Fibroblast of the conjunctiva (primary cell): ENCODE data around the gene RPS4Y1.
"Not testable (repeated sequence)": the region's sequence is repeated elsewhere in the genome, so short reads cannot be mapped to it uniquely, and the experiment has no call there.

ENCODE experiments used
- DNase-seq: peaks from one replicate; pipeline ENCODE4 v3.0.0-alpha.2; 2010; ENCODE audit warnings: low read depth

RPS4Y1 gene

DNA sequence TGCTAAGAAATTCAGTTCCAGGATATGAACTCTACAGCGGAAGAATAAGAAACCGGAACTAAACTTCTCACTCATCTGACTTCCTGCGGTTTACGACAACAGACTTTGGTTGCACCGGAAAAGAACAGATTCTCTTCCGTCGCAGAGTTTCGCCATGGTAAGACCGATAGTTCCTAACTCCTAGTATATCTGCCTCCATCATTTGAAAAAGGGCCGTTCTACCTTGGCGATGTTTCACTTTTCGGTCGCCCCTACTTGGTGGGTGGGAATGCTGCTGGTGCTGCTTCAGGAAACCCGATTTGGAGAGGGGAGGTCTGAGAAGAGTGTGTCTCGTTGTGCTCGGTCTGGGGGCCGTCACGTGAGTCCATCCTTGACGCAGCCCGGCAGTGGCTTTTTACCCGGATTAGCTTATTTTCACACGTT, at the start of gene RPS4Y1:
Gene RPS4Y1, plus strand, starts transcription at position 132 of the 423 bp plus-strand sequence. Its CDS starts 23 bp downstream, at position 155.
- DNase-seq, result no peak

GRCh38 chrY:2796977-2797523, 44.4 kb upstream of the RPS4Y1 start:
- DNase-seq, result no peak

GRCh38 chrY:2797991-2798390, 43.4 kb upstream of the RPS4Y1 start:
- no peak for DNase-seq

DNA sequence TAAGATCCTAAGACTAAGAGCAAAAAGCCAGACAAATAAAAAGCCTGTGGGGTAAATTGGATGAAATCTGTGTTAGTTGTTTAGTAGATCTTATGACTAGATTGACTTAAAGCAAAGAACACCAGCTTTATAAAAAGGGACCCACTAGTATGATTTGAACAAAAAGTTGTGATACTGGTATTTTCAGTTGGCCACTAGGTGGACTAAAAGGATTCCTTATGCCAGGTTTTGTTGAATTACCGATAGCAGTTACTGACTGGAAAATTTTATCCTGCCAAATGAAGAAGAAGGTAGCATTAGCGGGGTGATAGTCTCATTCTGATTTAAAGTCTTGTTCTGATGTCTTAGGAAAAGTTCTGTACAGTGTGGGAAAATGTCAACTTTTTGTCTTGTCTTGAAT, 41.2 kb upstream of the RPS4Y1 start:
- DNase-seq, result no peak

GRCh38 chrY:2817146-2817896, 24.1 kb upstream of the RPS4Y1 start:
- not testable (repeated sequence) for DNase-seq

DNA sequence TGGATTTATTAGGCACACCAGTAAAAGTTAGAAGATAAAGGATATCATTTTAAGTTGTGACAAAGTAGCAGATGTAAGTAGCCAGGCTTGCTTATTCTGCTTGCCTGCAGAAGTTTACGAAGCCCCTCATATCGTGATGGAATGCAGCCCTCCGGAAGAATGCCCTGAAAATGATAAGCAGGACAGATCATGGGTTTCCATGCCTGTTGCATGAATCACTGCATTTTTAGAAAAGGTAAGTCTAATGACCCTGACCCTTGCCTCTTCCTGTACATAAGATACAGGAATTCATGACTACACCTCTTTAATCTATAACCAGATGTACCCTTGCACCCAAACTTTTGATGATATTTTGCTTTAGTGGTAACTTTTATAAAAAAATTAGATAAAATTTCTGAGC, 16.9 kb upstream of the RPS4Y1 start:
- no peak for DNase-seq

GRCh38 chrY:2828497-2828896, 12.9 kb upstream of the RPS4Y1 start:
- DNase-seq, result no peak

DNA sequence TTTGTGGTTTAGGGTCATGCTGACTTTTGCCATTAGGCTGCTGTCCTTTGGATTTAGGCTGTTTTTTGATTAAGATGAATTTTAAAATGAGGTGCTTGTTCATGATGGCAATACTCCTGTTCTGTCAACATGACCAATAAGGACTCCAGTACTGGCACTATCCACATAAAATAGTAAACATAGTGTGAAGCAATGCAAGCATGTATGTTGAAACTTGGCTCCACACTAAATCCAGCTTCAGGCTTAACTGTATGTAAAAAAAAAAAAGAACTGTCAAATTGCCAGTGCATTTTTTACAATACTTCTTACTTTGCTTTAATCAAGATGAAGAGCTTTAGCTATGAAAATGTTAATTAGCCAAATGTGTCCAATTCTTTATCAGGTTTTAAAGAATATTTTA, 6.2 kb upstream of the RPS4Y1 start:
- no peak for DNase-seq

GRCh38 chrY:2837078-2837477, 4.3 kb upstream of the RPS4Y1 start:
- no peak for DNase-seq

DNA sequence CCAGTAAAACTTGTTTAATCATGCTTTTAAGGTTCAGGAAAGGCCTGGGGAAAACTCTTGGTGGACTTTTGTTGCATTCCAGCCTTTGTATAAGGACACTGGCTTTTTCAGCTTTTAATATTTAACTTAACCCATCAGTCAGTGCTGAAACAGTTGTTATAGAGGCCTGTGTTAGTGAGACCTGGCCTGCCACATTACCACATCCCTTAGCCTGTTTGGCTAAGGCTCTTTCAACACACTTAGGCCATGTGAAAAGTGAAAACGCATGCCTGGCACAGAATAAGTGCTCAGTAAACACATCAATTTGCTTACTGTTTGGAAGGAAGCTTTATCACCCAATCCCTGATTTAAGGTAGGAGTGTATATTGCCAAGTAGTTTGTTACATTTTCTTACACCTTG, 3.5 kb upstream of the RPS4Y1 start:
- no peak for DNase-seq

- no peak for DNase-seq
Measured at GRCh38 chrY:2846791-2847190, 5.4 kb downstream of the RPS4Y1 start.

DNA sequence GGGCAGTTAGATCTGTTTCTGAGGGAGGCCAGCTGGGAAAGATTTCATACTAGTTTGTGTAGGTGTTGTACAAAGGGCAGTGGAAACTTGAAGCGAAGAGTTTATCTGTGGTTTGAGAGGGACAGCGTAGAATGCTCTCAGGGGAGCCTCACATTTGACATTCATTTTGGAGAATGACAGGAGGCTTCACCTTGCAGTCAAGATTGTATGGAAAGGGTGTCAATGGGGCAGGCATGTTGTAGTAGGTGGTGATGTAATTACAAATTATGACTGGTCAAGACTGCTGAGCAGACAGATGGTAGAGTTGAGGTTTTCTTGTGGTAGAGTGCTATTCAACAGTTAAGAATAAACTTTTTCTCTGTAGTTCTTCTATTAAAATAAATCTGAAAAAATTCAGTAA, 7.0 kb downstream of the RPS4Y1 start:
- no peak for DNase-seq

GRCh38 chrY:2849368-2849767, 8.0 kb downstream of the RPS4Y1 start:
- no peak for DNase-seq

- no peak for DNase-seq
Measured at GRCh38 chrY:2854145-2854774, 12.9 kb downstream of the RPS4Y1 start.

DNA sequence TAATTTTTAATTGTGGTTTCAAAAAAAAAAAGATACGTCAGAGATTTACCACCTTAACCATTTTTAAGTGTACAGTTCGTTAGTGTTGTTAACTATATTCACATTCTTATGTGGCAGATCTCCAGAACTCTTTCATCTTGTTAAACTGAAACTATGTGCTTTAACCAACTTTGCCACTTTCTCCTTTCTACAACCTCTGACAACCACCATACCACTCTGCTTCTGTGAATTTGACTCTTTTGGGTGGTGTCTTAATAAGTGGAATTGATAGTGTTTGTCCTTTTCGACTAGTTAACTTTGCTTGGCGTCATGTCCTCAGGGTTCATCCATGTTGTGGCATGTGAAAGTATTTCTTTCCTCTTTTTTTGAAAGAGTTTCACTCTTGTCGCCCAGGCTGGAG, 15.7 kb downstream of the RPS4Y1 start:
- no peak for DNase-seq

GRCh38 chrY:2857686-2858085, 16.3 kb downstream of the RPS4Y1 start:
- no peak for DNase-seq

DNA sequence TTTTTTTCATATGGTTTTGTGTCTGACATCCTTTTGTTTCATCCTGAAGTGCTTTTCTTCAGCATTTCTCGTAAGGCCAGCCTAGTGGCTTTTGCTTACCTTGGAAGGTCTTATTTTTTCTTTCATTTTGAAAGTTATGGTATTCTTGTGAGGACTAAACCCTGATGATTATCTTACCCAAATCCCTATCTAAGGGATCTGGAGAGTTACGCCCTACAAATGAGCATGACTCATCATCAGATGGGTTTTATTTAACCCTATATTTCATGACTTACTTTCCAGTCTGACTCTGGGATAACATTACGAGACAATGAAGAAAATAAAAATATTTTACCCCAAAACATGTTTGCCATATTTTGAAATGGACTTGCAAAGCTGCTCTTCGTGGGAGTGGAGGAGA, 18.4 kb downstream of the RPS4Y1 start:
- DNase-seq, result no peak

DNA sequence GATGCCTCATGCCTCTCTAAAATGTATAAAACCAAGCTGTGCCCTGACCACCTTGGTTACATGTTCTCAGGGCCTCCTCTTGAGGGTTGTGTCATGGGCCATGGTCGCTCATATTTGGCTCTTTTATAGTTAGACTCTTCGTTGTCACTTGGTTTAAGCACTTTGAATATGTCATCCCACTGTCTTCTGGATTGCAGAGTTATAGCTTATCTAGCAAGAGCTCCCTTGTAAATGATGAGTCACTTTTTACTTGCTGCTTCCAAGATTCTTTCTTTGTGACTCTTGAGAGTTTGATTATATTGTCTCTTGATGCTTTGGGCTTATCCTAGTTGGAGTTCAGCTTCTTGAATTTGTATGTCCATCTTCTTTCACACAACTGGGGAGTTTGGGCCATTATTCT, 19.1 kb downstream of the RPS4Y1 start:
- no peak for DNase-seq

DNA sequence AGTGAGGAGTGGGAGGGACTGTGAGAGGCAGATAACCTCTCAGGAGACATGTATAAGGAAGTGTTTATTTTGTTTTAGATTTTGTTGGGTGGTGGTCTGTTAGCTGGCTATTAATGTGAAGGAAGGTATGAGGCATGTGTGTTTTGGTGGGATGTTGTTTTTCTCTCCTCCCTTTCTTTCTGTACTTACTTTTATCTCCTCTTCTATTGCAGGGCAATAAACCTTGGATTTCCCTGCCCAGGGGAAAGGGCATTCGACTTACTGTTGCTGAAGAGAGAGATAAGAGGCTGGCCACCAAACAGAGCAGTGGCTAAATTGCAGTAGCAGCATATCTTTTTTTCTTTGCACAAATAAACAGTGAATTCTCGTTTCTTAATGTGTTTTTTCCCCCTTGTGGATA, 25.2 kb downstream of the RPS4Y1 start:
- no peak for DNase-seq

DNA sequence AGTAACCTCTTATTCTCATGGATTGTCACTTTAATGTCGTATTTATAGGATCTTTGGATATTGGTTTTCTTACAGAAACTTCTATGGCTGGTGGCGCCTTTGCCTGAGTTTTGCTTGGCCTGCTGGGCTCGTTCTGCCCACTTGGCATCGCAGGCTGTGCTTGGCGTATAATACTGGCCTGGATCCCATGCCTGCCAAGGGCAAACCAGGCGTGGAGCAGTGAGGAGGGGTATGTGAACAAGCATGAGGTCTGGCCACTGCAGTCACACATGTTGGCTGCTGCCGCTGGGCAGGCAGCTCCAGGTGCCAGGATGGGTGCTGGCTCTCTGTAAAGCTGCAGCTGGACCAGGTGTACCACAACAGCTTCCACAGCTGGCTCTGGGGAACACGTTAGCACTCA, 26.1 kb downstream of the RPS4Y1 start:
- DNase-seq, result no peak

DNA sequence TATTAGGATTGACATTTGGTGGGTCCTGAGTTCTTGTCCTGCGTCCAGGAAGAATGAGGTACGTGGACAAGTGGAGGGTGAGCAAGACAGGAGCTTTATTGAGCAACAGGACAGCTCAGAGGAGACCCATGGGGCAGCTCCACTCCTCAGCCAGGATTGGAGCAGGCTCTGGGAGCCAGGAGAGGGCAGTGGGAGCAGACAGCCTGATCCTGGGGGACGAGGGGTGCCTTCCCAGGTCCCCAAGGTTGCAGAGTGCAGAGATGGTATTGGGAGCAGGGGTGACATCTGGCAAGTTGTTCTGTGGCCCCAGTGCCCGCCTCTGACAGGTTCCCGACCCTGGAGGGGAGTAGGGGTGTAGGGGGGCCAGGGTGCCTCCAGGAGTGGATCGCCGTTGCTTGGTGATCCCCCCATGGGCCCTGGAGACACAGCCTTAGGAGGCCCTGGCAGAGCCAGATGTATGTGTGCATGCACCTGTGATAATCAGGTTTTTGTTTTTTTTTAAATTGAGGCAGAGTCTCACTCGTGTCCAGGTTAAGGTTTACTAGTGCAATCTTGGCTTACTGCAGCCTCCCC, 26.7 kb downstream of the RPS4Y1 start:
- DNase-seq, result no peak

- not testable (repeated sequence) for DNase-seq
Measured at GRCh38 chrY:2872234-2872633, 30.8 kb downstream of the RPS4Y1 start.

- DNase-seq, result no peak
Measured at GRCh38 chrY:2874211-2874610, 32.8 kb downstream of the RPS4Y1 start.
